Esophagus muscularis mucosa (tissue), 3 donors: ENCODE measurements around the gene SLCO2A1.

Experiments
- POLR2AphosphoS5 ChIP-seq, 2 donors: sonication (generic); formaldehyde crosslinking; IDR thresholded peaks; one replicate each; pipeline ENCODE4 v1.6.1; 2017; ENCODE audit warnings: antibody characterized with exemption in 2 of 2
- TF ChIP-seq, protein P1 (sequence below), 3 experiments: fragments of 200-600 bp in 2 of 3; fragments of 450-650 bp in 1 of 3; sonication (generic) in 2 of 3; IDR thresholded peaks; one replicate each; pipeline ENCODE4 v1.5.1; 2017 to 2019; ENCODE audit warnings: antibody characterized with exemption in 3 of 3, mild to moderate bottlenecking in 2 of 3, moderate library complexity in 1 of 3

DNA sequence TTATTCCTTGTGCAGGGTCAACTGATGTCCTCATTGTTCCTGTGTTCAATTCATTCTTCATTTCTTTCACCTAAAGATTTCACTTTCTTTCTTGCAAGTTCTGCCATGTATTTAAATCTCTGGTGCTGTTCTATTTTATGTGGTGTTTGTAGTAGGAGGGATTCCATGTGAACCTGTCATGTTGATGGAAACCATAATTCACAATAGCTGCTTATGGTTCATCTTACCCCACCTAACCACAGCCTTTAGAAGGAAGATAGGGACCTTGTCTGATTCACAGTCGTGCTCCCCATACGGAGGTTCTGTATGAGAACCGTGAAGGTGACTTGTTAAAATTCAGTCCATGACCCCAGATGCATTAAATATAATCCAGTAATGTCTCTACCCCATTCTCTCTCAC, 21.9 kb downstream of the SLCO2A1 start:
- no peak for TF ChIP-seq POLR2AphosphoS5 (IDR thresholded peaks at IDR 0.05)
- TF ChIP-seq, protein P1, sequence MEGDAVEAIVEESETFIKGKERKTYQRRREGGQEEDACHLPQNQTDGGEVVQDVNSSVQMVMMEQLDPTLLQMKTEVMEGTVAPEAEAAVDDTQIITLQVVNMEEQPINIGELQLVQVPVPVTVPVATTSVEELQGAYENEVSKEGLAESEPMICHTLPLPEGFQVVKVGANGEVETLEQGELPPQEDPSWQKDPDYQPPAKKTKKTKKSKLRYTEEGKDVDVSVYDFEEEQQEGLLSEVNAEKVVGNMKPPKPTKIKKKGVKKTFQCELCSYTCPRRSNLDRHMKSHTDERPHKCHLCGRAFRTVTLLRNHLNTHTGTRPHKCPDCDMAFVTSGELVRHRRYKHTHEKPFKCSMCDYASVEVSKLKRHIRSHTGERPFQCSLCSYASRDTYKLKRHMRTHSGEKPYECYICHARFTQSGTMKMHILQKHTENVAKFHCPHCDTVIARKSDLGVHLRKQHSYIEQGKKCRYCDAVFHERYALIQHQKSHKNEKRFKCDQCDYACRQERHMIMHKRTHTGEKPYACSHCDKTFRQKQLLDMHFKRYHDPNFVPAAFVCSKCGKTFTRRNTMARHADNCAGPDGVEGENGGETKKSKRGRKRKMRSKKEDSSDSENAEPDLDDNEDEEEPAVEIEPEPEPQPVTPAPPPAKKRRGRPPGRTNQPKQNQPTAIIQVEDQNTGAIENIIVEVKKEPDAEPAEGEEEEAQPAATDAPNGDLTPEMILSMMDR (IDR thresholded peaks at IDR 0.05): no peak
